Transverse colon (tissue), 4 donors: ENCODE data around the gene PMP22. TPM values are rescaled to one million over a fixed set of nuclear protein-coding genes. Genes with fewer than 3 reads are reported as not detected.
A peak's percentile ranks its signal among the peaks of the same experiment; 100 is the strongest.

Experiments used
- DNase-seq: peaks from one replicate; pipeline ENCODE4 v3.0.0-alpha.2; 2019
- H3K27ac ChIP-seq, 4 donors: fragments of 200-600 bp; sonication (generic); 2 replicates each; pipeline ENCODE4 v1.5.1; 2016 to 2018; ENCODE audit warnings: inconsistent platforms in 4 of 4
- H3K27me3 ChIP-seq: fragments of 200-600 bp; sonication (generic); 2 replicates; pipeline ENCODE4 v1.5.1; 2017; ENCODE audit warnings: inconsistent platforms
- H3K36me3 ChIP-seq, 4 donors: fragments of 200-600 bp; sonication (generic); 2 replicates each; pipeline ENCODE4 v1.5.1; 2017 to 2019; ENCODE audit warnings: inconsistent platforms in 4 of 4
- H3K4me1 ChIP-seq, 4 donors: fragments of 200-600 bp; sonication (generic); 2 replicates each; pipeline ENCODE4 v1.5.1; 2017 to 2020; ENCODE audit warnings: inconsistent platforms in 4 of 4
- H3K4me3 ChIP-seq, 4 donors: fragments of 200-600 bp; sonication (generic); 1 replicate in 1 of 4; 2 replicates in 3 of 4; pipeline versions ENCODE4 v1.5.1 to v1.6.1; 2017 to 2019; ENCODE audit warnings: inconsistent platforms in 4 of 4
- H3K9me3 ChIP-seq, 2 donors: fragments of 200-600 bp; sonication (generic); 2 replicates each; pipeline ENCODE4 v1.5.1; 2017 to 2019; ENCODE audit warnings: inconsistent platforms in 2 of 2
- EP300 ChIP-seq: sonication (generic); formaldehyde crosslinking; IDR thresholded peaks from one replicate; pipeline ENCODE4 v1.6.1; 2017; ENCODE audit warnings: antibody characterized with exemption, low read depth
- POLR2A ChIP-seq: fragments of 450-650 bp; IDR thresholded peaks from one replicate; pipeline ENCODE4 v1.6.1; 2016; ENCODE audit warnings: antibody characterized with exemption, mild to moderate bottlenecking, moderate library complexity
- POLR2AphosphoS5 ChIP-seq, 3 donors: sonication (generic); formaldehyde crosslinking; IDR thresholded peaks; one replicate each; pipeline ENCODE4 v1.6.1; 2016; ENCODE audit warnings: antibody characterized with exemption in 3 of 3
- WGBS, 2 donors: methylation state at CpG; one replicate each; pipeline ENCODE4 v1.1.5; 2018; ENCODE audit warnings: low coverage in 1 of 2; 5-methylcytosine and 5-hydroxymethylcytosine counted together
- in situ Hi-C, 4 donors: fragments of 200-750 bp; cut with MboI; loops; one replicate each; pipeline versions ENCODE4 v1.15.0 to v1.15.1; 2017; ENCODE audit warnings: low sequenced_read_pairs in 3 of 4, low pct_ligation_motif_present in 1 of 4, low pct_unique_long_range_greater_than_20kb in 1 of 4
- intact Hi-C: fragments of 100-400 bp; cut with DNase I; formaldehyde crosslinking; loops from one replicate; pipeline ENCODE4 v1.15.1; 2023; ENCODE audit warnings: low total_unique reads
- total RNA-seq, 4 donors: library from RNA; depleted of rRNA; stranded (reverse); fragments of >200 nt; gene quantifications; one replicate each; pipeline ENCODE4 v1.1.0, GENCODE V29; 2016
- TF ChIP-seq, protein P1 (sequence below), 5 experiments: fragments of 200-600 bp in 3 of 5; fragments of 450-650 bp in 2 of 5; sonication (generic) in 3 of 5; IDR thresholded peaks; 1 replicate in 2 of 5; 2 replicates in 3 of 5; pipeline ENCODE4 v1.5.1; 2016 to 2017; ENCODE audit warnings: antibody characterized with exemption in 5 of 5, inconsistent platforms in 3 of 5, mild to moderate bottlenecking in 2 of 5, moderate library complexity in 1 of 5

PMP22 gene
- total RNA-seq, 4 donors from 2014 or later = 23.9 to 70.9 (median 49.1) TPM

DNA sequence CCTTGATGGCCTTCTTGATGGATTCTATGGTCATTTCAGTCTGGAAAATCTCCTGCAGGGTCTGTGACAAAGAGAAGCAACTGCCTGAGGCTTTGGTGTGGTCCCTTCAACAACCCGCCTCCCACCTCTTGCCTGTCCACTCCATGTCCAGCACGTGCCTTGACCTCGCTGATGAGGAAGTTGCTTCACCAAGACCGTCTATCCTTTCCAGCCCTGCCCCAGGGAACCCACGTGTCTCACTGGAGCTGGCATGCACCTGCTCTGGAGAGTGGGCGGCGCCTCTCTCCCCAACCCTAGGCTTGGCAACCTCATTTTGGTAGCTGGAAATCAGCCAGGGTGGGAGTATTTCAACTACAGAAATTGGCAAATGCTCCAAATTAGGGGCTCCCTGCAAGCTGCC, 43.6 kb upstream of the PMP22 start:
- Histone ChIP-seq H3K4me3 (no peak overlapping the region), H3K36me3 (no peaks in the 10 kb centered on the region), H3K27me3 (no peaks in the 10 kb centered on the region), H3K4me1 (peaks cover 6 to 11% (median 8%) of the 10 kb centered on the region in 4 donors), H3K9me3 (no peaks in the 10 kb centered on the region), H3K27ac (no peak overlapping the region)
- TF ChIP-seq POLR2A (no peak), EP300 (no peak), POLR2AphosphoS5 (IDR thresholded peaks at IDR 0.05) (no peak)
- TF ChIP-seq, protein P1, sequence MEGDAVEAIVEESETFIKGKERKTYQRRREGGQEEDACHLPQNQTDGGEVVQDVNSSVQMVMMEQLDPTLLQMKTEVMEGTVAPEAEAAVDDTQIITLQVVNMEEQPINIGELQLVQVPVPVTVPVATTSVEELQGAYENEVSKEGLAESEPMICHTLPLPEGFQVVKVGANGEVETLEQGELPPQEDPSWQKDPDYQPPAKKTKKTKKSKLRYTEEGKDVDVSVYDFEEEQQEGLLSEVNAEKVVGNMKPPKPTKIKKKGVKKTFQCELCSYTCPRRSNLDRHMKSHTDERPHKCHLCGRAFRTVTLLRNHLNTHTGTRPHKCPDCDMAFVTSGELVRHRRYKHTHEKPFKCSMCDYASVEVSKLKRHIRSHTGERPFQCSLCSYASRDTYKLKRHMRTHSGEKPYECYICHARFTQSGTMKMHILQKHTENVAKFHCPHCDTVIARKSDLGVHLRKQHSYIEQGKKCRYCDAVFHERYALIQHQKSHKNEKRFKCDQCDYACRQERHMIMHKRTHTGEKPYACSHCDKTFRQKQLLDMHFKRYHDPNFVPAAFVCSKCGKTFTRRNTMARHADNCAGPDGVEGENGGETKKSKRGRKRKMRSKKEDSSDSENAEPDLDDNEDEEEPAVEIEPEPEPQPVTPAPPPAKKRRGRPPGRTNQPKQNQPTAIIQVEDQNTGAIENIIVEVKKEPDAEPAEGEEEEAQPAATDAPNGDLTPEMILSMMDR (IDR thresholded peaks at IDR 0.05) = no peak
- WGBS, 2 donors = 79% methylated on average over 7 of the region's 7 CpGs; no CpG with 5 or more reads in 1 of the 2 donors
- in situ Hi-C loops (no loop called here), intact Hi-C loops (loop anchor here (5.0 kb wide), 2 partner anchors 46 to 149 kb away; no protein-coding TSS in a partner anchor)
- DNase-seq = no peak

DNA sequence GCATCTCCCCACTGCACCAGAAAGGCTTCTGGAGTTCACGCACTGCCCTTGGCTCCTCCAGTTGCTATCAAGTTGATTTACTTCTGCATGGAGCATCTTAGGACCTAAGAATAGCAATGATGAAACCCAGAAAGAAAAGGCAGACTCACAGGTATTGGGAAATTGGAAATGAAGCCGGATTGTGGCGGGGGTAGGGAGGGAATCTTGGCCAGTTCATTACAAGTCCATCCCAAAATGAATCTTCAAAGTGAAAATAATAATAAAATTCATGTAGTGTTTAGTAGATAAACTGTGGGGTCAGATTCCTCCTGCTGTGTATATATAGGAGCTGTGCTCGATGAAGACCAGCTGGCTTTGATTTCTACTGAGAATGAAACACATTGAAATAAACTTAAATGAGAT, 42.6 kb upstream of the PMP22 start:
- Histone ChIP-seq H3K9me3 (no peaks in the 10 kb centered on the region), H3K27me3 (no peaks in the 10 kb centered on the region), H3K4me1 (peaks cover 6 to 11% (median 8%) of the 10 kb centered on the region in 4 donors), H3K36me3 (no peaks in the 10 kb centered on the region), H3K4me3 (no peak overlapping the region), H3K27ac (peak overlapping the region; percentile 40 to 55 (median 53))
- intact Hi-C loops (loop anchor here (5.0 kb wide), 2 partner anchors 45 to 150 kb away; no protein-coding TSS in a partner anchor), in situ Hi-C loops (no loop called here)
- peak; percentile 41 for DNase-seq
- TF ChIP-seq, protein P1 (IDR thresholded peaks at IDR 0.05) = no peak
- TF ChIP-seq POLR2AphosphoS5 (IDR thresholded peaks at IDR 0.05) = peak; percentile 77 to 92 (median 89)
- TF ChIP-seq POLR2A = no peak
- peak; percentile 73 for TF ChIP-seq EP300
- WGBS, 2 donors = 50 to 59% methylated on average over 4 of the region's 4 CpGs

DNA sequence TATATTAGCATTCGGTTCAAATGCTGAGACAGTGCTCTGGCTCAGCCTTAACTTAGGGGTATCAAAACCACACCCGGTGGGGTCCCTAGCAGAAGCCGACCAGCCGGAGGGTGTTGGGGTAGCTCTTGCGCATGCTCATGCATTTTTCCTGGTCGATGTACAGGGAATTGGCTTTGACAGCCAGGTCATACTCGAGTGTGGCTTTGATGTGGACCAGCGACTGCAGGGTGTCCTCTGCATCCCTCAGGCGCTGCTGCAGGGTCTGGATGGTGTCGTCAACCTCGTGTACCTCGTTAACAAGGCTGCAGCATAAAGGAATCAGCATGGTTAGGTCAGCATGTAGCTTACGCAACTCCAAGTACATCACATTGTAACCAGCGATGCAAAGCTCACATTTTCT, 38.7 kb upstream of the PMP22 start:
- in situ Hi-C loops = no loop called here
- WGBS, 2 donors = 82 to 85% methylated on average over 3 to 14 of the region's 14 CpGs
- intact Hi-C loops = no loop called here
- Histone ChIP-seq H3K4me1 (peaks cover 6 to 9% (median 7%) of the 10 kb centered on the region in 4 donors), H3K36me3 (no peaks in the 10 kb centered on the region), H3K27ac (no peak overlapping the region), H3K9me3 (no peaks in the 10 kb centered on the region), H3K27me3 (no peaks in the 10 kb centered on the region), H3K4me3 (no peak overlapping the region)
- no peak for DNase-seq
- TF ChIP-seq EP300 (no peak), POLR2A (no peak), POLR2AphosphoS5 (IDR thresholded peaks at IDR 0.05) (no peak)
- TF ChIP-seq, protein P1 (IDR thresholded peaks at IDR 0.05) = no peak

DNA sequence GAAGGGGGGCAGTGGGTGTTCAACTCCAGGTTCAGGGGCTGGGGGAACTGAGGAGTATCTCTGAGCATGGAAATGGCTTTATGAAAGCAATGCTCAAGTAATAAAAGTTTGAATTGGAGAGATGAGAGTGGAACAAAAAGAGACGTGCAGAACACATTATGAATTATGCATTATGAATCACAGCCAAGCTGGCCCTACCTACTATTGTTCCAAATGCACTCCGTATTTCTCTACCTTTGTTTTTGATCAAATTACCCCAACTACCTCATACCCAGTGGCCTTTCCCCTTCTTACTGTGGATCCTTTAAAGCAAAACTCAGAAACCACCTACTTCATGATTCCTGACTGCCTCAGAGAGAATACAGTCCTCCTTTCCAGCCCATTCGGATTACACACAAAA, 38.1 kb upstream of the PMP22 start:
- in situ Hi-C loops = no loop called here
- Histone ChIP-seq H3K4me3 (no peak overlapping the region), H3K36me3 (no peaks in the 10 kb centered on the region), H3K27me3 (no peaks in the 10 kb centered on the region), H3K4me1 (peaks cover 6 to 9% (median 7%) of the 10 kb centered on the region in 4 donors), H3K27ac (no peak overlapping the region), H3K9me3 (no peaks in the 10 kb centered on the region)
- intact Hi-C loops = no loop called here
- no peak for DNase-seq
- WGBS, 2 donors = 6 to 31% methylated on average over 3 of the region's 3 CpGs
- TF ChIP-seq EP300 = no peak
- no peak for TF ChIP-seq POLR2AphosphoS5 (IDR thresholded peaks at IDR 0.05)
- TF ChIP-seq, protein P1 (IDR thresholded peaks at IDR 0.05) = no peak
- TF ChIP-seq POLR2A = no peak
